Right ventricle myocardium inferior (tissue), 1 donor: ENCODE measurements around the gene RSPH1. TPM values are rescaled to one million over a fixed set of nuclear protein-coding genes. Genes with fewer than 3 reads are reported as not detected.

Experiments
- ATAC-seq: fragments of 200-7000 bp; cut with Tn5 transposase; one replicate; pipeline ENCODE4 v1.9.1; 2020; ENCODE audit warnings: mild to moderate bottlenecking, moderate library complexity
- DNase-seq: peaks from one replicate; pipeline ENCODE4 v3.0.0; 2021; ENCODE audit errors: missing footprints
- intact Hi-C: fragments of 100-400 bp; cut with DNase I; formaldehyde crosslinking; loops from one replicate; pipeline ENCODE4 v1.11.0; 2022
- total RNA-seq: library from RNA; stranded (reverse); fragmentation: NEBNext Ultra II Directional; extraction: Animal tissue kit (Norgen Biotek cat#: 25700); gene quantifications from one replicate; pipeline ENCODE4 v1.2.1, GENCODE V29; 2021
- donor health status: DM: no; HTN: yes; CAD: no; lungs with severe emphysema.

Gene RSPH1
- total RNA-seq, 1 donor from 2014 or later = not detected

DNA sequence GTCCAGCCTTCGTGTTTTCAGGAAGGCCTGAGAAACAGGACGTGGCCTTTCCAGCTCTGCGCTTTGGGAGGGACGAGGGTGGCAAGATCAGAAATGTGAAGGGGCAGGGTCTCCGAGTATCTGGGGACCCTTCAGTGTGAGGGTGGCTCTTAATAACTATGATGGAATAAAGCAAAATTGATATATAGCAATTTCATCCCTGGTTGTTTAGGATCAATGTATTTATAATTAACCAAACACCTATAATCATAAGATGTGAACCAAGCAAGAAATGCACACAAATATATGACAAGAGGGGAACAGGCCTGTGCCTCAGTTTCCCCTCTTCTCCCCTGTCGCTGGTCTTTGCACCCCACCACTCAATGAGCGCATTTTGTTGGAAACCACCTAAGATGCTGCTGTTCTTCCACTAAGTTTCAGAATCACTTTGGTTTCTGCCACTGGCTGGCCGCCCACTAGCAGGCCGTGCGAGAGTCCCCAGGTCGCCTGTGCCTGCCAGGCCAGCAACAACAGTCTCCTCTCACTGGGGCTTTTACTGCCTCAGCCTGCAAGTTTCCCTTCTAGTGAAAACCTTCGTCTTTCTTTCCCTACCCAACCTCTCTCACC lies 55.7 kb downstream of the RSPH1 start:
- ATAC-seq (no peak), DNase-seq (no peak)
- intact Hi-C loops = no loop called here

DNA sequence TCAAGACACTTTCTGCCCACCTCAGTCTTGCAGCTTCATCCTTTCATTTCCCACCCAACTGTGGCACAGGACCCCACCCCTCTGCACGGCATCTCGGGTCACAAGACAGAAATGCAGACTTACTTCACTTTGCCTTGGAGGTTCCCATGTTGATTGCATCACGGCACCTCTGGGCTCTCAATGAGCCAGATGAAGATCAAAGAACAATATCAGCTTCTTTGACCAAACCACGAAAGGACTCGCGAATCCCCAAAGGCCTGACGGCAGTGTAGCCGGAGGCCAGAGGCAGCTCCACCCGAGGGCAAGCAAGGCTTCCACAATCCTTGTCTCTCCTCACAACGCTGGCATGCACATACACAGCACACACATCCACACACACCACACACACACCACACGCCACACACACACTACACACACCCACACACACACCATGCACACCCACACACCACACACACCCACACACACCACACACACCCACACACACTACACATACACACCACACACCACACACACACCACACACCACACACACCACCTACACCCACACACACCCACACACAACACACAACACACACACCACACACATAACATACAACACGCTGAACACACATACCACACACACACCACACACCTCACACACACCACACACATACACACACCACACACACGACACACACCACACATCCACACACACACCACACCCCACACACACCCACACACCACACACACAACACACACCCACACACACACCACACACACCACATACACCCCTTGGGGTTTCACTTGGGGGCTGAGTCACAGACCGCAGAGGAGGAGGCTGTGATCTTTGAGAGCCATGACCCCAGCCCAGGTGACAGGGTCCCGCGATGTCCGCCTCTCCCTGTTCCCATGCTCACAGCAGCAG lies 56.5 kb downstream of the RSPH1 start:
- intact Hi-C loops = no loop called here
- ATAC-seq (no peak), DNase-seq (no peak)

DNA sequence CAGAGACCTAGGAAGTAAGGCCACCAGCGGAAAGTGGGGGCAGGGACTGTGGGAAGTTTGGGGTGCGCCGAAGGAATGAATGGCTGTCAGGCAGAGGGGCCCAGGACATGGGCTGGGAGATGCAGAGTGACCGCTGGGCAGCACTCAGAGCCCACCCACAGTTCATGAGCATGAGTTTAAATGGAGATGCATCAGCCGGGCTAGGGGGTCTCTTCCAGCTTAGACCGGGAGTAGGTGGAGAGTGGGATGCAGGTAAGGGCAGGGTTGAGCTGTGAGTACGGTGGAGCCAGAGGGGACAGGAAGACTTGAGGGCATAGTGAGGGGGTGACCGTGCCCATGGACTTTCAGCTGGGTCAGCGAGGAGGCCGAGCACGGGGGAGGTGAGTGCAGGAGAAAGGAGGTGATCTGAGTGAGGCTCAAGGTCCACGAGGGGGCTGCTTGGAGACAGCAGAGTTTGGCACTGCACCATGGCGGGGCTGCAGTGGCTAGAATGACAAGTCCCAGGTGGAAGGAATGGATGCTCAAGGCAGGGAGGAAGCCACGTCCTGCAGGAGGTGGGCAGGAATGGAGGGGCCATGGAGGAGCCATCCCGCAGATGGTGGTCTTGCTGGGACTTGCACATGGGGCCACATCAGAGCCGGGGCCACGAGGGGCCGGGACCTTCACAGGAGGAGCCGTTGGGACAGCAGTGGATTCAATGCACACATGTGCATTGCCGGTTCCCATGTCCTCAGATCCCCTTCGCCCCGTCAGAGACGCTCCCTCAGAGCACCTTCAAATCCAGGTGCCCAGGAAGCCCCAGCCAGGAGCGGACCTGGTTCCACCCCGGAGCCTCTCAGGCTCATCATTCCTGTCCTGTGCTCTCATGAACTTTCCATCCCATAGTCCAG lies 57.5 kb downstream of the RSPH1 start:
- DNase-seq (no peak), ATAC-seq (no peak)
- intact Hi-C loops = no loop called here

DNA sequence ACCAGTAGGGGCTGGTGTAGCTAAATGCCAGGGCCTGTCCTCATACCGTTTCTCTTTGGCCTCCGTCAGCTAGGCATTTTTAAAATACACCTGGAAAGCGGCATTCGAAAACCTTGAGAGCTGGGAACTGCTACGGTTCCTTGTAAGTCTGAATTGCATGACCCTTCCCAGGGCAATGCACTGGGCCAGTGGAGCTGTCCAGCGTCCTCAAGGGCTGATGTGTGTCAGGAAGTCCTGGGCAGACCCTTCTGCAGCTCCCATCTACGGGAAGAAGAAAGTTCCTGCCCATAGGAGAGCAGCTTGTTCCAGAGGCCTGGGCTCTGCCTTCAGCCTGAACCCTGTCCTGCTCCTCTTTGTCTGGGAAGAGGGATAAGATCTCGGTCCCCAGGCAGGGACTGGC lies 58.2 kb downstream of the RSPH1 start:
- no peak for ATAC-seq
- no peak for DNase-seq
- intact Hi-C loops = no loop called here

DNA sequence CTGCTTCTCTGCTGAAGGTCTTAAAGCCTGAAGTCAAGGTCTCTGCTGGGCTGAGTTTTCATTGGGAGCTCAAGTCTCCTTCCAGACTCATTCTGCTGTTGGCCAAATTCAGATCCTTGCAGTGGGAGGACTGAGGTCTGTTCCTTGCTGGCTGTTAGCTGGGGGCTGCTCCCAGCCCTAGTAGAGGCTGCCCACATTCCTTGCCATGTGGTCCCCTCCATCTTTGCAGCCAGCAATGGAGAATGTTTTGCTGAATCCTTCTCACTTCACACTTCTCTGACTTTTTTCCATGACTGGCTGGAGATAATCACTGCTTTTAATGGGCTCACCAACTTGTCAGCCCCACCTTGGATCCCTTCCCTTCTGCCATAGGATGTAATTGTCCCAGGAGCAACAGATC lies 59.1 kb downstream of the RSPH1 start:
- DNase-seq (no peak), ATAC-seq (no peak)
- intact Hi-C loops = no loop called here

DNA sequence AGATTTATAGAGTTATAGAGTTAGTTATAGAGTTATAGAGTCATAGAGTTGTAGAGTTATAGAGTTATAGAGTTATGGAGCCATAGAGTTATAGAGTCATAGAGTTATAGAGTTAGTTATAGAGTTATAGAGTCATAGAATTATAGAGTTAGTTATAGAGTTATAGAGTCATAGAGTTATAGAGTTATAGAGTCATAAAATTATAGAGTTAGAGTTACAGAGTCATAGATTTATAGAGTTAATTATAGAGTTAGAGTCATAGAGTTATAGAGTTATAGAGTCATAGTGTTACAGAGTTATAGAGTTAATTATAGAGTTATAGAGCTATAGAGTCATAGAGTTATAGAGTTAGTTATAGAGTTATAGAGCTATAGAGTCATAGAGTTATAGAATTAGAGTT lies 60.2 kb downstream of the RSPH1 start:
- intact Hi-C loops = no loop called here
- ATAC-seq = no peak
- DNase-seq = no peak

DNA sequence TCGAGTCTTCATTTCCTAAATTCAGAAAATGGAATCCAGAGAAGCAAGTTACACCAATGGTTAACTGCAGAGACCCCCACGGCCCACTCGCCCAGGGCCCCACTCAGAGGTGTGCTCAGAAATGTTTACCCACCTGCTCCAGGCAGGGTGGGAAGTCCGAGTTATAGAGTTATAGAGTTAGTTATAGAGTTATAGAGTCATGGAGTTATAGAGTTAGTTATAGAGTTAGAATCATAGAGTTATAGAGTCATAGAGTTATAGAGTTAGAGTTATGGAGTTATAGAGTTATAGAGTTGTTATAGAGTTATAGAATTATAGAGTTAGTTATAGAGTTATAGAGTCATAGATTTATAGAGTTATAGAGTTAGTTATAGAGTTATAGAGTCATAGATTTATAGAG lies 60.6 kb downstream of the RSPH1 start:
- DNase-seq (no peak), ATAC-seq (no peak)
- intact Hi-C loops = no loop called here

DNA sequence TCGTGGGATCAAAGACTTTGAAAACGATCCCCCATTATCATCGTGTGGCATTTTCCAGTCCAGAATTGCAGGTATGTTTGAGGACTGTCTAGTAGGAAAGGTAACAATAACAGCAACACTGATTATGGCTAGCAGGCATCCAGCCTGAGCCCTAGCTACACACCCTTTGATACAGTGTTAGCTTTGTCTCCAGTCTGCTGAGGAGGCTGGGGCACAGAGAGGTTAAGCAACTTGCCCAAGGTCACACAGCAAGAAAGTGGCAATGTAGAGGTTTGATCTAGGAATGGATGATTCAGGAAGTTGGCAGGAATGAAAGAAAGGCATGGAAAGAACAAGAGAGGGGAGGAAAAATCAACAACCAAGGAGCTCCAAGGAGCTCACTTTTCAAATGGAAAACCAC lies 61.1 kb downstream of the RSPH1 start:
- ATAC-seq (no peak), DNase-seq (no peak)
- intact Hi-C loops = no loop called here

DNA sequence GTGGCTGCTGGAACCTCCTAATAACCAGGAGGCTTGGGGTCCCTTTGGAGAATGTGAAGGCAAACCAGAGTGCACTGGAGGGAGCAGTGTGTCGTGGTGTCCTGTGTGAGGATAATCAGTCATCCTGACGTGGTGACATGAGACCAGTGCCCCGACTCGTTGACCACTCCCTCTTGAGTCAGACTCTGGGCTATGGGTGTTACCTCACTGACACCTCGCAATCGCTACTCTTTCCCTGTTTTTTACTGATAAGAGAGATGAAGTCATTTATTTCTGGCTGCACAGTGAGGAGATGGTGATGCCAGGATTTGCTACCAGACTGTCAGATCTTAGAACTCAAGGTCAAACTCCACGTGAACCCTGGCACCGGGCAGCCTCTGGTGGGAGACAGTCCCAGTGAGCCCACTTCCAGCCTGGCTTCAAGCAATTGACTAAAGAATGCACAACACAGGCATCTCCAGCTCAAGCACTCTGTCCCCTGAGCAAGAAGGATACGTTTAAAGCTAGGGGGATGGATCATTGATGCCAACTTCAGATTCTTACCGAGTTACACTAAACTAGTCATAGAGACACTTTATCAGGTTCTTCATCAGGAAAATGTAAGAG lies 62.0 kb downstream of the RSPH1 start:
- no peak for DNase-seq
- intact Hi-C loops = no loop called here
- no peak for ATAC-seq

DNA sequence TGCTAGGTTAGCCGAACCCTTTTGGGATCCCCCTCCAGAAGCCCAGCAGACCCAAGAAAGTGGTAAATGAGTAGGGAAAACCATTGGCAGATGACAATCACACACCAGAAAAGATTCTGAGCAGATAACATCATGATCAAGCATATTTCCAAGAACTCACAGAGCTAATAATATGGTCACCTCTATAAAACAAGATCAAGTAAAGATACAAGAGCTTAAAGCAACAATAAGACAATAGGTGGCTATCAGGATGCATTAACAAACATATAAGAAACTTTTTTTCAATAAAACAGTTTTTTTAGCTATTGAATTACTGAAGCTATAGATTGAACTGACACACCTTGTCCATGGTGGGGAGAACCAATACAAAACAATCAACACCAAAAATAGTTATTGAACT lies 63.3 kb downstream of the RSPH1 start:
- no peak for DNase-seq
- intact Hi-C loops = no loop called here
- no peak for ATAC-seq

DNA sequence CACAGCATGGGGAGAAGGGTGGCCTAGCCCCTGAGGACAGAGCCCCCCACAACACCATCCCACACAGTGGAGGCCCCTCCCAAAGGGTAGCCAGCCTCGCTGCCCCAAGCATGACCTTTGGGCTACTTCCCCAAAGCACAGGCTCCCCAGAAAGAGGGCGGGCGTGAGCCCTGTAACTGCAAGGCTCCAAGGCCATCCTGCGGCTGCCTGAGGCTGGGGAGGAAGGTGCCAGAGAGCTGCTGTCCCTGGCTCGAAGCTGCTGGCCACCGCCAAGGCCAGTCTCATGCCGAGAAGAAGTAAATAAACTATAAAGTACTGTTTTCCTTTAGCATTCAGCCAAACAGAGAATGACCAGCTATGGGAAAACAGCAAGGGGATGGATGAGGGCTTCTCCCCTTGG lies 64.8 kb downstream of the RSPH1 start:
- ATAC-seq (no peak), DNase-seq (no peak)

DNA sequence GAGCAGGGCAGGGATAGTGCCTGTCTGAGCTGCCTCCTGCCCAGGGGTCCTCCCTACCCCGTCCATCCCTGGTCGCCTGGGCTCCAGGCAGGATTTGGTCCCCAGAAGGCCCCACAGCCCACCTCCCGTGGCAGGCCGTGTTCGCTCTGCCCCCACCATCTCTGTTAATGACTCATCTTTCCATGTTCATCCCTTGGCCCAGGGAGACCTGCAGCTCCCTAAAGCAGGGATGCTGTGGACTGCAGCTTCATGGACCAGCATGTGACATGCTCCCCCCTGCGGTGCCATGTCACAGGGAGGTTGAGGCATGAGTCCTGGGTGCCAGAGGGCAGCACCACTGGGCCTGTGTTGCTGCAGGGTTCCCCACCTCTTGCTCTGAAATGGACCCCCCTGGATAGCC lies 65.5 kb downstream of the RSPH1 start:
- no peak for ATAC-seq
- intact Hi-C loops = no loop called here
- DNase-seq = no peak

More for the DNA sequence above, 64.8 kb downstream of the RSPH1 start:
- intact Hi-C loops = no loop called here

DNA sequence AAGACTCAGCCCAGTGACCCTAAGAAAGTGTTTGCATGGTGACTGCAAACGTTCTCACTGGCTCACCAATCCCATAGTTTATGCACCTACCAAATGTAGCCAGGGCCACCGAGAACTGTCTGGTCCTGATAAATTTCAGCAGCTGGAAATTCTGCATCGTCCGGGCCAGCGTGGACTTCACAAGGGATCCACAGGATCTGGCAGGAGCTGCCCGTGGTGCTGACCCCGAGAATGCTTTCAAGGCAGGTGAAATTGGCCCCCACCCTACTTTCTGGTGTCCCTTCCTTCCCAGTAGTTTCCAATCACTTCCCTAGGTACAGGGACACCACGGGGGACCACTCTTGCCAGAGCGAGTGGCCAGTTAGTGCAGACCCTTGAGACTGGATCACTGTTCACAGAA lies 66.2 kb downstream of the RSPH1 start:
- ATAC-seq (no peak), DNase-seq (peak; percentile 56)
- intact Hi-C loops = no loop called here

DNA sequence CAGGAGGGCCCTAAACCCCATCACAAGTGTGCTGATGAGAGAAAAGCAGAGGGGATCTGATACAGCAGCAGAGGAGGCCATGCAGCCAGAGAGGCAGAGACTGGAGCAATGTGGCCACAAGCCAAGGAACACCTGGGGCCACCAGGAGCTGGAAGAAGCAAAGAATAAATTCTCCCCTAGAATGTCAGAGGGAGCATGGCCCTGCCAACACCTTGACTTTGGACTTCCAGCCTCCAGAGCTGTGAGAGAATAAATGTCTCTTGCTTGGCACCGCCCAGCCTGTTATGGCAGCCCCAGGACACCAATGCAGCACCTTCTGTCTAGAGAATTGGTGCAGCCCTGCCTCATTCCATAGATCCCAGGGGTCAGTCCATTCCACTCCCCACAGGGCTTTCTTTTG lies 67.0 kb downstream of the RSPH1 start:
- ATAC-seq = no peak
- intact Hi-C loops = no loop called here

DNA sequence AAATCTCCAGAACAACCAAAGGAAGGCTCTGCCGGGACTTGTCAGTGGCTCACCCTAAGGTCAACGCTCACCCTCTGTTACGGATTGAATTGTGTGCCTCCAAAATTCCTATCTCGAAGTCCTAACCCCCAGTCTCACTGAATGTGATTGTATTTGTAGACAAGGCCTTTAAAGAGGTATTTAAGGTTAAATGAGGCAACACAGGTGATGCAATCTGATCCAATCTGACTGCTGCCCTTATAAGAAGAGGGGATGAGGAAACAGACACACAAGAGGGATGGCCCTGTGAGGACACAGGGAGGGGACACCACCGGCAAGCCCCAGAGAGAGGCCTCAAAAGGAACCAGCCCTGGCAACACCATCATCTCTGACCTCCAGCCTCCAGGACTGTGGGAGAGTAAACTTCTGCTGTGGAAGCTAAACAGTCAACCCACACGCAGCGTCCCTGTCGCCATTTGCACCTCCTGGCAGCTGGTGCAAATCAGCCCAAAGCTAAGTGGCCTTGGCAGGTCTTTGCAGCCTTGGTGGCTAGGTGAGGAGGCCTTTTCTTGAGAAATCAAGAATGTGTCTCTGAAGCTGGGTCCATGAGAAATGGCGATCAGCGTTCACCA lies 68.1 kb downstream of the RSPH1 start:
- intact Hi-C loops = no loop called here
- no peak for DNase-seq
- ATAC-seq = no peak

More for the DNA sequence above, 67.0 kb downstream of the RSPH1 start:
- DNase-seq = no peak

DNA sequence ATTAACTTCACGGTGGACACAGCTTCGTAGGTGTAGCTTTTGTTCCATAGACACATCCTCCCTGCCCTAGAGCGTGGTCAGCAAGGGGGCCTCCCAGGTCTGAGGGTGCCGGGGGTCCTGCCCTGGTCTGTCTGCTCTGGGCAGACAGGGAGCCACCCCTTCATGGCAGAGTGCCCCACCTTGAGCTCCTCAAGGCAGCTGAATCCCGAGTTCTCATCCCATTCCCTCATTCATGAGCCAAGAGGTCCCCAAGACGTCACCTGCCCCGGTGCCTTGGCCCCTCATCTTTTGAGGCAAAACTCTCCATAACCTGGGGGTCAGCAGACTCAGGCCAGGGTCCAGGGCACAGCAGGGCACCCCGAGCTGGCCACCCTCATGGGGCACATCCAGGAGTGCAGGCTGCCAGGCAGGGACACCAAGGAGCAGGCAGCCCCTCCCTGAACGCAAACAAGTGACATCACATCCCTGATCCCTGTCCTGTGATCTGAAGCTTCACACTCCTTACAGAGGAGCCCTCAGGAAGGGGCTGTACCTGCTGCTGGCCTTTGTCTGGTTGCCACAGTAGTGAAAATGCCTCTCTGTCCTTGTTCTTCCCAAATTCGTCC lies 69.0 kb downstream of the RSPH1 start:
- ATAC-seq (no peak), DNase-seq (no peak)
- intact Hi-C loops = no loop called here

DNA sequence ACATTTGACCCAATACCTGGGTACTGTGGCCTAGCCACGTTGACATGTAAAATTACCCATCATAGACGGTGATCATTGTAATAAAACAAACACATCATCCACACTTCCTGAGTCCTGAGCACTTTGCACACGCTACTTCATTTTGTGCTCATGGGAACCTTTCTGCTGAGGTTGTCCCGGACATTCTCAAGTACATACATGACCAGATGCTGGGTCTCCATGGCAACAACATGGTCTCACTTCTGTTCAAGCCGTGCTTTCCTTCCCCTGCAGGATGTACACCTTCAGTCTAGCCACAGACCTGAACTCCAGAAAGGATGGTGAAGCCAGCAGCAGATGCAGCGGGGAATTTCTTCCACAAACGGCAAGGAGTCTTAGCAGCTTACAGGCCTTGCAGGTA lies 69.6 kb downstream of the RSPH1 start:
- ATAC-seq = no peak
- DNase-seq = no peak
- intact Hi-C loops = no loop called here

DNA sequence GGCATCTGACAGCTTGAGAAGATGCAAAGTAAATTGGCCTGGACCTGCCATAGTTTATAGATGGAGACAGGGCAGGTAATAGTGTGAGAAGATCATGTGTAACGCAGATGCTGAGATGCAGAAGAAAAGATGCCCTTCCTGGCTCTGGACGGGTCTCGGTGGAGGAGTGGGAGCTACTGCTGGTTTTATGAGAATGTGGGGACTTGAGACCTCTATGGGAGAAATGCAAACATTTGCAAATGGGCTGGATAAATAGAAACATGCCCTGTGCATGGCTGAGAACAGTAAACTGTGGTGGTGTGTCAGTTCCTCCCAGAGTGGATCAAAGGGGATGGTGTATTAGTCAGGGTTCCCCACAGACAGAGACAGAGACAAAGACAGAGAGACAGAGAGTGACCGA lies 70.4 kb downstream of the RSPH1 start:
- ATAC-seq = no peak
- no peak for DNase-seq
- intact Hi-C loops = no loop called here
